Measurements from ENCODE around the gene PPP6C.
"Not testable (repeated sequence)": the region's sequence is repeated elsewhere in the genome, so short reads cannot be mapped to it uniquely, and the experiment has no call there.

PPP6C gene

DNA sequence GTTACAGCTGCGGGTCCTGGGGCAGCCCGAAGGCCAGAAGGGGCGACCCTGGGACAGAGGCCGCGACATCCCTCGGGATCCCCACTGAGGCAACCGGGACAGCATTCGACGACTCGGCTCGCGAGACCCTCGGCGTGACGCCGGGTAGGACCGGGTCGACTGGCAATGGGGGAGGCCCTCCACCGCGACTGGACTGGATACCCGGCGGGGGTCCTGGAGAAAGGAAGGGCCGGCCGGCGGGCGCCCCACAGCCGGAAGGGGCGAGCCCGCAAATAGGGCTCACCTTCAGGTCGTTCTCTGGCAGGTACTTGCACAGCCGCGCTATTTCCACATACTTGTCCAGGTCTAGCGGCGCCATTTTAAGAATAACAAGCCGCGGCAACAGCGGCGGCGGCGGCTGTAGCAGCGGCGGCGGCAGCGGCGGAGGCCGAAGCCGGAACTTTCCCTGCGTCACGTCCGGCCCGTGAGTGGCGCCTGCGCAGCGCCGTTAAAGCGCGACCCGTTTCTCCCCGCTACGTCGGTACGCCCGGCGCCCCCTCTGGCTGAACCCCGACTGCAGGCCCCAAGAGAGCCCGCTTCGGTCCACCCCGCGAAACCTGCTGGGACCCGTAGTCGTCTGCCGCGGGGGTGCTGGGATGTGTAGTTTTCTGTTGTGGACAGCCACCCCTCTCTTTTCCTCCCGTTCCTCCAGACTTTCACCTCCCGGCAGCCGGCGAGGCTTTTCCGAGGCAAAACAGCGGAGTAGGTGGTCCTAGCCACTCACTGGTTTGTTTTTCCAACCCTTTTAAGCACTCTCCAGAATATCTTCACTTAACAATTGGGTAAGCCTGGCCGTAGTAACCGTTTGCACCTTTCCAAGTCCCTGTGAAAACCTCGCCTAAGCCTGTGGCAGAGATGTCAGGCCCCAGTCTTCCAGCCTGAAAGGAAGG is at the start of gene PPP6C:
Gene PPP6C (minus strand): TSS at position 443 of the 929 bp plus-strand sequence. CDS start 85 bp downstream, at position 358.
- DNase-seq (ENCODE audit: low read depth, low spot score): peak; percentile 94

DNA sequence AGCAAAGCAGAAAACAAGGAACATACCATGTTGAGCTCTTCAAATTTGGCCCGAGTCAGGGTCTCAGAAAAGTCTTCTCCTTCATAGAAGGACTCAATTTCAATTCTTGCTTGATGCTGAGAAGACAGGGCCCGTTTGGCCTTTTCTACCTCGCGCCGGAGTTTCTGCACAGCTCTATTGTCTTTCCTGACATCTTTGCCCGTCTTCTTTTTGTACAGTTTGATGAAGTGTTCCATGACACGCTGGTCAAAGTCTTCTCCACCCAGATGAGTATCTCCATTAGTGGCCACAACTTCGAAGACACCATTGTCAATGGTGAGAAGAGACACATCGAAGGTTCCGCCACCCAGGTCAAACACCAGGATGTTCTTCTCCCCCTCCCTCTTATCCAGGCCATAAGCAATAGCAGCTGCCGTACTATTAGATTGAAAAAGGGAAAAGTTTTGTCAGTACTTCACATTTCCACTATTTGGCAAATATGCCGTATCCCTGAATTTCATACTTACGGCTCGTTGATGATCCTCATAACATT is 49.4 kb upstream of the PPP6C start:
- DNase-seq (ENCODE audit: low read depth, low spot score): no peak

DNA sequence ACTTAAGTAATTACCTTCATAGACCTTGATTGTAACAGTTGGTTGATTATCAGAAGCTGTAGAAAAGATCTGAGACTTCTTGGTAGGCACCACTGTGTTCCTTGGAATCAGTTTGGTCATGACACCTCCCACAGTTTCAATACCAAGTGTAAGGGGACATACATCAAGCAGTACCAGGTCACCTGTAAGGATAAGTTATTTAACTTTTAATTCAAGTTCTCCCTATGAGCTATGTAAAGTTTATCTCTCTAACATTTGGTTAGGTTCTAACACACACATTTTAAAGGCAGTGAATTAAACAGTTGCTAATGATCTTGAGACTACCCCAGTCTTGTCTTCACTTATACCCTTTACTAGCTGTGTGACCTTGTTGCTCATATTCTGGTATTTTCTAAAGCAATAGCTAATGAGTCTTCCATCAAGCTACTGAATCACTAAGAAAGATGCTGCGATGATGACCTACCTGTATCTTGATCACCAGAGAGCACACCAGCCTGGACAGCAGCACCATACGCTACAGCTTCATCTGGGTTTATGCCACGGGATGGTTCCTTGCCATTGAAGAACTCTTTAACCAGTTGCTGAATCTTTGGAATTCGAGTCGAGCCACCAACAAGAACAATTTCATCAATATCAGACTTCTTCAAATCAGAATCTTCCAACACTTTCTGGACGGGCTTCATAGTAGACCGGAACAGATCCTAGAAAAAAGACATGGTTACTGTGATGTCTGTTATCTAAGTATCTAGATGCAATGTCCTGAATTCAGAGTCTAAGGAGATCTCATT is 48.7 kb upstream of the PPP6C start:
- no peak for DNase-seq (ENCODE audit: low read depth, low spot score)

DNA sequence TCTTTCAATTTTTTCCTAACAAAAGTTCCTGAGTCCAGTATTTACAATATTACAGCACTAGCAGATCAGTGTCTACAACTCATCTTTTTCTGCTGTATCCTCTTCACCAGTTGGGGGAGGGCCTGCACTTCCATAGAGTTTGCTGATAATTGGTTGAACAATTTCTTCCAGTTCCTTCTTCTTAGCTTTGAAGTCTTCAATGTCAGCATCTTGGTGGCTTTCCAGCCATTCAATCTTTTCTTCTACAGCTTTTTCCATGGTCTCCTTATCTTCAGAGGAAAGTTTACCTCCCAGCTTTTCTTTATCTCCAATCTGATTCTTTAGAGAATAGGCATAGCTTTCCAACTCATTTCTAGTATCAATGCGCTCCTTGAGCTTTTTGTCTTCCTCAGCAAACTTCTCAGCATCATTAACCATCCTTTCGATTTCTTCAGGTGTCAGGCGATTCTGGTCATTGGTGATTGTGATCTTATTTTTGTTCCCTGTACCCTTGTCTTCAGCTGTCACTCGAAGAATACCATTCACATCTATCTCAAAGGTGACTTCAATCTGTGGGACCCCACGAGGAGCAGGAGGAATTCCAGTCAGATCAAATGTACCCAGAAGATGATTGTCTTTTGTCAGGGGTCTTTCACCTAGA is 47.0 kb upstream of the PPP6C start:
- not testable (repeated sequence) for DNase-seq (ENCODE audit: low read depth, low spot score)

DNA sequence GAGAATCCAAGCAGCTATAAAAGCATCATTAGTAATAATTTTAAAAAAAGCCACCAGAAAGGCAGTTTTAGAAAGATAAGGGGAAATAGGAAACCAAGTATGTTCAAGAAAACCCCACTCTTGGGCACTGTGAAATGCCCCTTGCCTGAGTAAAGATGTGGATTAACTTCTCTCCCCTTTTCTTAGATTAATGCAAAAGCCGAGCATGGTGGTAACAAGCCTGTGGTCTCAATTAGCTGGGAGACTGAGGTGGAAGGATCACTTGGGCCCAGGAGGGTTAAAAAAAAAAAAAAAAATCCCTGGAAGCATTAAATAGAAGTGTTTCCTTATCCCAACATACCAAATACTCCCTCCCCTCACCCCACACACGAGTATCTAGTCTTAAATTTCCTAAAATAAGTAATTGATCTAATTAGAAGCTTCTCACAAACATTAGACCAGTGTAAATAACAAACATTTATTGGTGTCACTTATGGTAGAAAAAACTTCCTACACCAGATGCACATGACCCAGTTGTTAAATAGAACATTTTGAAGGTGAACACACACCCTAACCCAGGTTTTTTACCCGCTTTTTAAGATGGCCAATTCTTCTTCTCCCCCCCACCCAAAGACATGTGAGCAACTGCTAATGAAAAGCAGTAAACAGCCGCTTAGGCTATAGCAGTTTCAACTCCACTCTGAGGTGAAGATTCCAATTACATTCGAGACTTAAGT is 46.4 kb upstream of the PPP6C start:
- DNase-seq (ENCODE audit: low read depth, low spot score): no peak

DNA sequence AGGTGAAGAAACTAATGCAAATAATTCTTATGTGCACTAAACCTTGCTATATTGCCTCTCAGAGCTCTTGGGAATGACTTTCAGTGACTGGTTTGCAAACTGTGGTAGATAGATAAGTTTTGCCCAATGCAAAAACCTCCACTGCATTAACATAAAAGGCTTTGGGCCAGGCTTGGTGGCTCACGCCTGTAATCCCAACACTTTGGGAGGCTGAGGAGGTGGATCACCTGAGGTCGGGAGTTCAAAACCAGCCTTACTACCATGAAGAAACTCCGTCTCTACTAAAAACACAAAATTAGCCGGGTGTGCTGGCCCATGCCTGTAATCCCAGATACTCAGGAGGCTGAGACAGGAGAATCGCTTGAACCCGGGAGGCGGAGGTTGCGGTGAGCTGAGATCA is 44.5 kb upstream of the PPP6C start:
- DNase-seq (ENCODE audit: low read depth, low spot score): not testable (repeated sequence)

DNA sequence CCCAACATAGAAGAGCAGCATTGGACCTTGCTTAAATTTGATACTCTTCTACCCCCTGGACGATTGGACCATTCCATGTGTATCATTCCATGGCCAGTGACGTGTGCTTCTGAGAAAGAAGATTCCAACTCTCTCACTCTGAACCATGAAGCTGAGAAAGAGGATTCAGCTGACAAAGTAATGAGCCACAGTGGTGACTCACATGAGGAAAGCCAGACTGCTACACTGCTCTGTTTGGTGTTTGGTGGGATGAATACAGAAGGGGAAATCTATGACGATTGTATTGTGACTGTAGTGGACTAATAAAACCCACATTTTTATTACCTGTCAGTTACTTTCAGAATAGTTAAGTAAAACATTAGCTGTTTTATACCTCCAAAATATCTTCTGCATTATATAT is 44.1 kb upstream of the PPP6C start:
- DNase-seq (ENCODE audit: low read depth, low spot score): peak; percentile 57

DNA sequence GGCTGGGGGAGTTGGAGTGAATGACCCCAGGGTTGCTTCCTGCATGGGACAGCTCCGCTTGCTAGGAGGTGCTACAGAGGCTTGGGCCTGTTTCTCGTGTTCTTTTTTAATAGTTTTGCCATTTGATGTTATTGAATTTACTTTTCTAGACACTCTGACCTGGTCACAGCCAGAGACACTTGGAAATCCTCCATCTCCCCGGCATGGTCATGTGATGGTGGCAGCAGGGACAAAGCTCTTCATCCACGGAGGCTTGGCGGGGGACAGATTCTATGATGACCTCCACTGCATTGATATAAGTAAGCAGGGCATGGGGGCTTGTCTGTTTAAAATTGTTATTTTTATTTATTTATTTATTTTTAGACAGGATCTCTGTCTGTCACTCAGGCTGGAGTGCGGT is 38.2 kb upstream of the PPP6C start:
- DNase-seq (ENCODE audit: low read depth, low spot score): no peak

DNA sequence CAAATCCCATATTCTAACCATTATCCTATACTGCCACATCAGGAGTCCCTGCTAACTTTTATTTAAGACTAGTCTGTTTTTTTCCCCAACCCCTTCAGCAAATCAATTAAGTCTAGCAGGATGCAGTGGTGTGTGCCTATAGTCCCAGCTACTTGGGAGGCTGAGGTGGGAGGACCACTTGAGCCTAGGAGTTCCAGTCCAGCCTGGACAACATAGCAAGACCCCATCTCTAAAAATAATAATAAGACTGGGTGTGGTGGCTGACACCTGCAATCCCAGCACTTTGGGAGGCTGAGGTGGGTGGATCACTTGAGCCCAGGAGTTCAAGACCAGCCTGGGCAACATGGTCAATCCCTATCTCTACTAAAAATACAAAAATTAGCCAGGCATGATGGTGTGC is 35.3 kb upstream of the PPP6C start:
- DNase-seq (ENCODE audit: low read depth, low spot score): not testable (repeated sequence)

DNA sequence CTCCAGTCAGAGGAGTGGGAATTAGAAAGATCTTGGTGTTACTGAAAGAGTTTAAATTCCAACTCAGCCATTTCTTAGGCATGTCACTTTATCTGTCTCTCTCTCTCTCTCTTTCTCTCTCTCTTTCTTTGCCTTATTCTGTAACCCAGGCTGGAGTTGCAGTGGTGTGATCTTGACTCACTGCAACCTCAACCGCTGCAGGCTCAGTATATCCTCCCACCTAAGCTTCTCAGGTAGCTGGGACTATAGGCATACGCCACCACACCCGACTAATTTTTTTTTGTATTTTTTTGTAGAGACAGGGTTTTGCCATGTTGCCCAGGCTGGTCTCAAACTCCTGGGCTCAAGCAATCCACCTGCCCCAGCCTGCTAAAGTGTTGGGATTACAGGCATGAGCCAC is 29.0 kb upstream of the PPP6C start:
- no peak for DNase-seq (ENCODE audit: low read depth, low spot score)

DNA sequence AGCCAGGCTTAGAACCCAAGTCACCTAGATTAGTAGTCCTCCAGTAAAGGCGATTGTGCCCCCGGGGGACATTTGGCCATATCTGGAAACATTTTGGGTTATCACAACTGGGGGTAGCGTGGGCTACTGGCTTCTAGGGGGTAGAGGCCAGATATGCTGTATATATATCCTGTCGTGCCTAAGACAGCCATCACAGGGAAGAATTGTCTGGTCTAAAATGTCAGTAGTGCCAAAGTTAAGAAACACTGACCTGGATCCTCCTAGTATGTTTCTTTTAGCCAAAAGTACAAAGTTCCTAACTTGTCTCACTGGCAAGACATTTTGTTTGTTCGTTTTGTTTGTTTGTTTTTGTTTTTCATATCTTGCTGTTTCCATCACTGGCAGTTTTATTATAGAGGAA is 24.6 kb upstream of the PPP6C start:
- DNase-seq (ENCODE audit: low read depth, low spot score): no peak

DNA sequence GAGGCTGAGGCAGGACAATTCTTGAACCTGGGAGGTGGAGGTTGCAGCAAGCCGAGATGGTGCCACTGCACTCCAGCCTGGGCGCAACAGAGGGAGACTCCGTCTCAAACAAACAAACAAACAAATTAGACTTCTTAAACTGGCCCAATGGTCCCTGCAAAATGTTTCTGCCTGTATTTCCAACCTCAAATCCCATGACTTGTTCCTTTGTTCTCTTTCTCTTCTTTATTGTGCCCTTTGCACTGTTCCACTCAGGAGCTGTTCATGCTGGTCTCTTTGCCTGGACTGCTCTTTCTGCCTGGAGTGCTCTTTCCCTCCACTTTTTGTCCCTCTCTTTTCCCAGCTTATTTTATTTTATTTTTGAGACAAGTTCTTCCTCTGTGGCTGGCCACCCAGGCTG is 14.9 kb upstream of the PPP6C start:
- DNase-seq (ENCODE audit: low read depth, low spot score): no peak

DNA sequence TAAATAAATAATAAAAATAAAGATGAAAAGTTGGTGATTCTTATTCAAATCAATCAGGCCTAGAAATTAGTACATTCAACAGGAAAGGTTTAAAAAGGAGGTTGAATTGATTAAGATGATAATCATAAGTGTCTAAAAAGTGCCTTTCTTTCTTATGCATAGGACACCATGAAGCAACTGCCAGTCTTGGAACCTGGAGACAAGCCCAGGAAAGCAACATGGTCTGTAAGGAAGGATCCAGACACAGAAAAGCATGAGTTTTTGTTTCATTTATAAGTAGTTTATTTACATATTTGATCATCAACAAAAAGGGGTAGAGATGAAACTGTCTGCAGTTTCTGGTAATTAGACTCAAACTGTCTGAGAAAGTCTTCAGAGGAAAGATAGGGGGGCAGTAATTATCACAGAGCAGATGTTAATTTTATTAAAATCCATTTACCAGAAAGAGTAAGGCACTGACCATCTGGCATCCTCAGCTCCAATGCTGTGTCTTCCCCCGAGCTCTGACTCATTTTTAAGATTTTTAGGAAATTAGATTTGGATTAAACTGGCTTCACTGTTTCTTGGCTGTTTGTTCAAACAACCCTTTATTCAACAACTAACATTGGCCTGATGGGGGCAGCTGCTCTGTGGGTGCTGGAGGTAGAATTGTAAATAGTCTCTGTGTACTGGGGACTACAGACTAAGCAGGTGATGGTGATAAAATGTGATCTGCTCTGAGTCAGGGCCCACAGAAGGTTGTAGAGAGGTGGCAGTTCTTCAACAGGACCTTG is 13.4 kb upstream of the PPP6C start:
- no peak for DNase-seq (ENCODE audit: low read depth, low spot score)

DNA sequence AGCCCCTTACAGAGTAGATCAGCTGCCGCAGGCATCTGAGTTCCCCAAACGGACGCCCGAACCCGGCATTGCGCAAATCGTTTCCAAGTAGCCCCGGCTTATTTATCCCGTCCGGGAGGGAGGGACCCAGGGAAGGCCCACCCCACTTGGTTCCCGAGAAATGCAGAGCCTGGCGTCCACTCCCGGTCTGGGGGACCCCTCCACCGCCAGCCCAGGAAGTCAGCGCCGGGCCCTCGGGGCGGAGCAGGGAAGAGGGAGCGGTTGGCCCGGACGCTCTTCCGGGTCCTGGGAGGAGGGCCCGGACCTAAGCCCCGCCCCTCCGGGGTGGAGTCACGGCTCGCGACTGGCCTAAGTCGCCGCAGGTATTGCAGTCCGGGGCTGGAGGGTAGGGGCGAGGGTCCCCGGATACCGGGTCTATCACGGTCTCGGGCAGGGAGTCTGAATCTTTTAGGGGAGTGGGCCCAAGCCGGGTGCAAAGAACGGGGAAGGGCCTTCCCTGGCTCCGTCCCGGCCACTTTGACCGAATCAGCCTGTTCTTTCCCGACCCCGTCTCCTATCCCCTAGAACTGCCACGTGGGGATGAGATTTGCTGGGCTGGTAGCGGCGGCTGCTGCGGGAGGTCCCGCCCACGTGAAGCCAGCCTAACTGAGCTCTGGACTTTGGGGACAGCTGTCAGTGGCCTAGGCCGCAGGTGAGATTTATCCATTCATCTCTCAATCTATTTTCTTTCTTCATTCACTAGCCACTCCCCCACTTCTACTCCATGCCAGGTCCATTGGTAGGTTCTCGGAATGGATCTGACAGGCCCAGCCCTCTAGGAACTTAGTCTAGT is 10.8 kb upstream of the PPP6C start, which contains the start of gene RABEPK:
Gene RABEPK (plus strand): TSS at position 327 of the 832 bp plus-strand sequence. CDS start 2,472 bp downstream, outside the sequence.
- DNase-seq (ENCODE audit: low read depth, low spot score): peak; percentile 86

DNA sequence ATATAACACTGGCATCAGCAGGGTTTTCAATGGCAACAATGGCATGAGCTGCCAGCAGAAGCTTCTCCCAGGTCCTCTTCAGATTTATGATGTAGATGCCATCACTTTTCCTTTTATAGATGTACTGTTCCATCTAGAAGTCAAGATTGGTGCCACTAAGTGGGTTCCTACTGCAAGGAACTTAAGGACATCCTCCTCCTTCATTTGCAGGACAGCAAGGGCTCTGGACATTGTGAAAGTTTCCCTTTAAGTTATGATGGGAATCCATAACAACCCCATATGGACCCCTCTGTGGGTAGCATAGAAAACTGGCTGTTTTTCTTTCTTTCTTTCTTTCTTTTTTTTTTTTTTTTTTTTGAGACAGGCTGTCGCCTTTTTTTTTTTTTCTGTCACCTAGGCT is 6.0 kb upstream of the PPP6C start:
- DNase-seq (ENCODE audit: low read depth, low spot score): not testable (repeated sequence)

DNA sequence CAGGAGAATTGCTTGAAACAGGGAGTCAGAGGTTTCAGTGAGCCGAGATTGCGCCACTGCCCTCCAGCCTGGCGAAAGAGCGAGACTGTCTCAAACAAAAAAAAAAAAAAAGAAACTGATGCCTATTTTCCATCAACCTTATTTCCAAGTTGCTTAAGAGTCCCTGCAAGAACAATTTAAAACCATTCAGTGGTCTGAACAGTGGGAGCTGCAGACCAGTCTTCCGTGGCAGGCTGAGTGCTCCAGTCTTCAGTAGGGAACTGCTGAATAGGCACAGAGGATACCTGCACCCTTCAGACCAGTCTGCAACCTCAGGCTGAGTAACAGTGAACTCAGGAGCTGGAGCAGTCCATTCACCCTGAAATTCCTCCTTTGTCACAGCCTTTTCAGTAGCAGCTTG is 4.9 kb upstream of the PPP6C start:
- not testable (repeated sequence) for DNase-seq (ENCODE audit: low read depth, low spot score)

DNA sequence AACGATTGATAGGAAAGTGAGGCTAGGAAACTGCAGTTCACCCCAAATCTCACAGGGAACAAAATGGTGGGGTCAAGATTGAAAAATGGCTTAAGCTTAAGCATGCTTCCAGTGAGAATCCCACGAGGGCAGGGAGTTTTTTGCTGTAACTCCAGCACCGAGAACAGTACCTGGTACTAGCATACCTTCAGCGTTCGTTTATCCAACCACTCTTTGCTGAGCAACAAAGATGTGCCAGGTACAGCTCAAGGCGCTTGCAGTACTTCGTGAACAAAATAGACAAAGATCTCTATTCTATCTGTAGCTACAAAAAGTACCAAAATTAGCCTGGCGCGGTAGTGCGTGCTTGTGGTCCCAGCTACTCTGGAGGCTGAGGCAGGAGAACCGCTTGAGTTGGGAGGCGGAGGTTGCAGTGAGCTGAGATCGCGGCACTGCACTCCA is 778 bp upstream of the PPP6C start:
- DNase-seq (ENCODE audit: low read depth, low spot score): no peak

DNA sequence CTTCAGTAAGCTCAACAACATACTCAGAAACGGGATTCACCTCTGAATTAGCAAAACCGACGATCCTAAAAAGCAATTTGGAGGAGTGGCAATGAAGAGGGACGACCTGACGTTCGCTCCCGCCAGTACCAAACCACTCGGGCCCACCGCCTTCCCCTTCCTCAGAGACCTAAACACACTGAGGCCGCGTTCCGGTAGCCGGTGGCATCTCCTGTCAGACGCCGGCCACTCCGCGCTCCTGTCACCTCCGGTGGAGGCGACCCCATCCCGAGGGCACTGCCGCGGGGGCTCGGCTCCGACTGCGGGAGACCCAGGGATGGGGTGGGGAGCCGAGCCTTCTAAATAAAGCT is 617 bp downstream of the PPP6C start:
- DNase-seq (ENCODE audit: low read depth, low spot score): no peak

DNA sequence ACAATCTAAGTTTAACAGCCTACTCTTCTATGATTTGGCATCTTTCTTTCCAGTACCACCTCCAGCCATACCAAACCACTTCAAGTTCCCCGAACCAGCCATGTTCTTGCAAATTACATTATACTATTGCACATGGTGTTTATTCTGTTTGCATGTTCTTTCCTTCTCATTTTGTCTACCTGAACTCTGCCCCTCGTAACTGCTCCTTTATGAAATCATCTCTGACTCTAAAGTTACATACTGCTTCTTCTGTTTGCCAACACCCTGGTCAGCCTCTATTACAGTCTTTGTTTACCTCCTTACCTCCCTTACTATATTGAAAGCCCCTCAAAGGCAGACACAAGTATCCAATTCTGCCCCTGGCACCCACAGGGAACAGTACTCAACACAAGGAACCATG is 6.0 kb downstream of the PPP6C start:
- no peak for DNase-seq (ENCODE audit: low read depth, low spot score)

Data from smooth muscle cell of the brain vasculature (primary cell).